GM12873 (cell line): ENCODE results near the gene C1orf185.

Source experiments
- TF ChIP-seq, protein P1 (sequence below): IDR thresholded peaks from 2 replicates; pipeline ENCODE4 v1.5.1; 2012; ENCODE audit warnings: low read depth, mild to moderate bottlenecking, moderate library complexity, low read length, control low read depth; ENCODE audit not compliant: insufficient read depth; ENCODE audit errors: missing control alignments

The C1orf185 gene

DNA sequence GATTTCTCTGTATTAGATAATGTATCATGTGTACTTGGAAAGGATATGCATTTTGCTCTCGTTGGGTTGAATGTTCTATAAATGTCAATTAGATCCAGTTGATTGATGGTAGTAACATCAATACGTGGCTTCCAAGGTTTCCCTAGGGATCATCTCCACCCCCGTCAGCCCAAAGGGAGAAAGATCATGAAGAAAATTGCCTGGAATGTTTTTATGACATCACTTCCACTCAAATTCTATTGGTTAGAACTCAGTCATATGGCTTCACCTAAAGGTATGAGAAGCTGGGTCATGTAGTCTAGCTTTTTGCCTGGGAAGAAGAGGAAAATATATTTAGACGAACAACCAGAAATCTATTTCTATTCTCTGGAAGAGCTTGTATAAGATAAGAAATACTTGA is at the start of gene C1orf185:
Gene C1orf185, plus strand, starts transcription at position 253 of the 400 bp plus-strand sequence. Its CDS starts 6 bp downstream, at position 259.
- TF ChIP-seq, protein P1, sequence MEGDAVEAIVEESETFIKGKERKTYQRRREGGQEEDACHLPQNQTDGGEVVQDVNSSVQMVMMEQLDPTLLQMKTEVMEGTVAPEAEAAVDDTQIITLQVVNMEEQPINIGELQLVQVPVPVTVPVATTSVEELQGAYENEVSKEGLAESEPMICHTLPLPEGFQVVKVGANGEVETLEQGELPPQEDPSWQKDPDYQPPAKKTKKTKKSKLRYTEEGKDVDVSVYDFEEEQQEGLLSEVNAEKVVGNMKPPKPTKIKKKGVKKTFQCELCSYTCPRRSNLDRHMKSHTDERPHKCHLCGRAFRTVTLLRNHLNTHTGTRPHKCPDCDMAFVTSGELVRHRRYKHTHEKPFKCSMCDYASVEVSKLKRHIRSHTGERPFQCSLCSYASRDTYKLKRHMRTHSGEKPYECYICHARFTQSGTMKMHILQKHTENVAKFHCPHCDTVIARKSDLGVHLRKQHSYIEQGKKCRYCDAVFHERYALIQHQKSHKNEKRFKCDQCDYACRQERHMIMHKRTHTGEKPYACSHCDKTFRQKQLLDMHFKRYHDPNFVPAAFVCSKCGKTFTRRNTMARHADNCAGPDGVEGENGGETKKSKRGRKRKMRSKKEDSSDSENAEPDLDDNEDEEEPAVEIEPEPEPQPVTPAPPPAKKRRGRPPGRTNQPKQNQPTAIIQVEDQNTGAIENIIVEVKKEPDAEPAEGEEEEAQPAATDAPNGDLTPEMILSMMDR, result no peak

DNA sequence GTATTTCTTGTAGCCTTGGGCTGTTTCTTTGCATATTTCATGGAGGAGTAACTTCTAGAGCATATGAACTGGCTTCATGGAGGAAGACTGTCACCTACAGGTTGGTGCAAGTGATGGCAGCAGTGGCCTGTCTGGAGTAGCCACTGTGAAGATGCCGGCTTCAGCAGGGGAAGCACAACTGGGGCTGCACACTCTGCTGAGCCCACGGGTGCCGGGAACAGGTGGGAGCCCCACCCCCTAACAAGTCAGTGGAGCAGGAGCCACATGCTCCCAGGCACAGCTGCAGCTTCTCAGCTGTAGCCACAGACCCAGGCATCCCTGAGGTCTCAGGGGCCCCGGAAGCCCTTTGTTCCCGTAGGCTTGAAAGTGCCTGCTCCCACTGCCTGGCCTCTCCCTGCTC is 43.2 kb upstream of the C1orf185 start:
- TF ChIP-seq, protein P1, result peak; percentile 85

DNA sequence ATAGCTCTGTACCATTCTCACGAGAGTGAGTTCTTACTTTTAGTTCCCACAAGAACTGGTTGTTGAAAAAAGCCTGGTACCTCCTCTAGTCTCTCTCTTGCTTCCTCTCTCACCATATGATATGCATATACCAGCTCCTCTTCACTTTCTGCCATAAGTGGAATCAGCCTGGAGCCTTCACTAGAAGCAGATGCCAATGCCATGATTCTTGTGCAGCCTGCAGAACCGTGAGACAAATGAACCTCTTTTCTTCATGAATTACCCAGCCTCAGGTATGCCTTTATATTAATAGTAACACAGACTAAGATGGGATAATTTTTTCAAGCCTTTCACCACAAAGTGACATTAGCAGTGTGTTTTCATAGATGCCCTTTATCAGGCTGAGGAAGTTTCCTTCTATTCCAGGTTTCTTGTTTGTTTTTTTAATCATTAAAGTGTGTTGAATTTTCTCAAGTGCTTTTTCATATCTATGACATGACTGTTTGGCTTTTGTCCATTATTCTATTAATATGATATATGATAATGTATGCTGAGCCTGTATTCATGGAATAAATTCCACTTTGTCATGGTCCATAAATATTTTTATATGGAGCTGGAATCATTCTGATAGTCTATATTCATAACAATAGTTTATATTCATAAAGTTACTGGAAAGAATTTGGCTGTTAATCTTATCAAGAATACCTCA is 40.7 kb upstream of the C1orf185 start:
- TF ChIP-seq, protein P1, result no peak

DNA sequence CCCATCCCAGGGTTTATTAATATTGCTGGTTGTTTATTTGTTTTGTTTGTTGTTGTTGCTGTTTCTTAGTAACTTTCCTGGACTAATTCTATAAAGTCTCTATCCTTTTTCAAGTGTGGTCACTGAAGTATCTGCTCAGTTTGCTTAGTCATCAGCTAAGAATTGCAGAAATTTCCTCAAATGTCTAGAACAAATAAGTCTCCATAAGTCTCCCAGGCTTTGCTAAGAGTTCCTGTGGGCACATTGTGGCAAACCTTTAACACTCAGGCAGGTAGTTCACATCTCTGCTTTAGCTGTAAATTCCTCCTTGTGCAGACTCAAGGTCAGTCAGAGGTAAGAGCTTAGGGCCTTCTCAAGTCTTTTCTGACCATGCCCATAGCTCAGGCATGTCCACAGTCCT is 38.9 kb upstream of the C1orf185 start:
- TF ChIP-seq, protein P1, result no peak

DNA sequence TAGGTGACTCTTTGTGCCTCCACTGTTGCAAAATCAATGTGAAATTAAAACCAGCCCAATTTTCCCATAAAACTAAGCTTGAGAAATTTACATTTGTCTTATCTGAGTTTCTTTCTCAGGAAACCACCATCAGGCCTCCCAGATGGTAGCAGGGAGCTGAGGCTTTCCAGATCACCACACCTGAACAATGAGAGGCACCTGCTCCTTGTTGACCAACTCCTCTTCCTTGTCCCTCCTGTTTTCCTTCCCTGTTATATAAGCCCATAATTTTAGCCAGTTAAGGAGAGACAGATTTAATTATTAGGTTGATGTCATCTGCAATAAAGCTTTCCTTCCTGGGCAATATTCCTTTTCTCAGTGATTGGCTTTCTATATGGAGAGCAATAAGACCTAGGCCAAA is 32.0 kb upstream of the C1orf185 start:
- TF ChIP-seq, protein P1, result no peak

DNA sequence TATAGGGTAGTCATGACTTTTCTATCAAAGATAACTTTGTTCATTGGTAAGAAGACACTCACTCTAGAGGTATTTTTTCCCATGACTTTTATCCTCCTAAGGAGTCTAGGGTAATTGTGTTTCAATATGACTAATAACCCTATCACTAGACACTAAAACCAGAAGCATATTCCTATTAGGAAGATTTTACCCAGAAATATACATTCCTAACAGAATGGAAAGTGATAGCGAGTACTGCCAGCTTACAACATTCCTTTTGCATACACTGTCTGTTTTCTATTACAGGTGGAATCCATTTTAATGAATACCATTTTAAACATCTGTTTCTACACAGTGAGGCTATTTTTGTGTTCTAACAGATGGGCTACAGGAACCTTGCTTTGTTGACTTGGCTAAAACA is 31.4 kb upstream of the C1orf185 start:
- TF ChIP-seq, protein P1, result no peak

DNA sequence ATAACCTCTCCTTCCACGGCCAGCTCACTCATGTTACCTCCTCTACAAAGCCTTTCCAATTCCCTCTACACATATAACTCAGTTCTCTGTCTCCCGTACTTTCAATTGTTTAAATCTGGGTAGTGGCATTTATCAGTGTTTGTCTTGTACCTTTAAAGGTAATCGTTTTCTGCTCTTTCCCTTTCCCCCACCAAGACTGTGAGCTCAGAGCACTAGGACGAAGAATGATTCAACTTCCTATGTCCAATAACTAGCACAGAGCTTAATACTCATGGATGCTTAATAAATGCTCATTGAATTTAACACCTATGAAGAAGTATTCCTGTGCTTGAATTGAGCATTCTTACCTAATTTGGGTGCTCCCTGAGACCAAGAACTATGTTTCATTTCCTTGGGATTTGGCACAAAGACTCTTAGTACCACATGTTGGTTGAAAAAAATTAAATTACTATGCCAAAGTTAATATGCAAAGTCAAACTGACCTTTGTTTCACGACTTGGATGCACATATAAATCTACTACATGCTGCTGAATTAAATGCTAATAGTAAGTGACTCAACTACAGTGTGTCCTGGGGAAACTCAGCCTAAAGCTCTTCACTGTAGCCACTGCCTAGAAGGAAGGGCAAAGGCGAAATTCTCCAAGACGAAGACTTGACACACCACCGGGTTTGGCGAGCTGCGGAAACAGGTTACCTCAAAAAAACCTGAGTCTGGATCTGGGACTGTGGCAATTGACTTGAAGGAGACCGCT is 30.6 kb upstream of the C1orf185 start:
- TF ChIP-seq, protein P1, result no peak
